H1 (cell line): ENCODE data around the gene NRK. TPM values are rescaled to one million over a fixed set of nuclear protein-coding genes. Genes with fewer than 3 reads are reported as not detected.

ENCODE experiments used
- CTCF ChIA-PET: fragments of 300-600 bp; sonication (Branson Sonifier 250); formaldehyde crosslinking; loops from one replicate; lab custom pipeline; 2021; ENCODE audit not compliant: partially characterized antibody; lab: Charles Lee
- POLR2A ChIA-PET: fragments of 300-600 bp; sonication (Branson Sonifier 250); formaldehyde crosslinking; loops from one replicate; lab custom pipeline; 2021; ENCODE audit warnings: inconsistent platforms; ENCODE audit not compliant: partially characterized antibody; lab: Charles Lee
- DNase-seq, 2 experiments: peaks; one replicate each; pipeline versions ENCODE4 v3.0.0 to v3.0.0-alpha.2; 2010 to 2022; ENCODE audit warnings: low spot score in 2 of 2, low read depth in 1 of 2, mixed read lengths in 1 of 2
- FAIRE-seq: peaks from 2 replicates; lab custom pipeline; 2011; peaks lifted over from hg19 to GRCh38; lab: Jason Lieb, UNC
- H2AFZ ChIP-seq: 2 replicates; pipeline ENCODE4 v1.8.1; 2012; ENCODE audit warnings: low read length, inconsistent platforms
- H2AK5ac ChIP-seq: 2 replicates; pipeline ENCODE4 v1.6.1; 2013; ENCODE audit warnings: low read depth, low read length
- H2BK120ac ChIP-seq: replicated peaks from 2 replicates; pipeline ENCODE3; 2013; ENCODE audit warnings: low read depth, low read length, inconsistent platforms
- H2BK12ac ChIP-seq: 2 replicates; pipeline ENCODE4 v1.6.1; 2013; ENCODE audit warnings: low read depth, low read length
- H2BK15ac ChIP-seq: 2 replicates; pipeline ENCODE4 v1.6.1; 2013; ENCODE audit warnings: low read length
- H2BK20ac ChIP-seq: 2 replicates; pipeline ENCODE4 v1.6.1; 2013; ENCODE audit warnings: low read length
- H2BK5ac ChIP-seq: 2 replicates; pipeline ENCODE4 v1.6.1; 2013; ENCODE audit warnings: low read depth, low read length
- H3K14ac ChIP-seq: 2 replicates; pipeline ENCODE4 v1.6.1; 2013; ENCODE audit warnings: inconsistent platforms; ENCODE audit not compliant: insufficient read length
- H3K18ac ChIP-seq: 2 replicates; pipeline ENCODE4 v1.6.1; 2013; ENCODE audit warnings: low read length; ENCODE audit errors: extremely low read depth
- H3K23ac ChIP-seq: 2 replicates; pipeline ENCODE4 v1.6.1; 2013; ENCODE audit warnings: inconsistent platforms; ENCODE audit not compliant: insufficient read length
- H3K23me2 ChIP-seq: 2 replicates; pipeline ENCODE4 v1.6.1; 2013; ENCODE audit warnings: low read depth, low read length
- H3K27ac ChIP-seq: 2 replicates; pipeline ENCODE4 v1.6.1; 2011; ENCODE audit warnings: low read depth, low read length, inconsistent platforms
- H3K27me3 ChIP-seq, 4 experiments: replicated peaks in 1 of 4; 1 replicate in 1 of 4; 2 replicates in 3 of 4; pipeline versions ENCODE4 v1.6.1 to v1.8.1; 2011 to 2013; ENCODE audit warnings: low read length in 3 of 4, mild to moderate bottlenecking in 3 of 4, inconsistent platforms in 2 of 4, mixed read lengths in 2 of 4, moderate library complexity in 1 of 4; ENCODE audit not compliant: control insufficient read depth in 3 of 4, insufficient read depth in 3 of 4; ENCODE audit errors: extremely low read depth in 1 of 4
- H3K36me3 ChIP-seq, 4 experiments: 2 replicates each; pipeline versions ENCODE4 v1.6.1 to v1.8.1; 2011 to 2013; ENCODE audit warnings: mild to moderate bottlenecking in 4 of 4, low read length in 3 of 4, moderate library complexity in 2 of 4, control low read depth in 1 of 4, inconsistent platforms in 1 of 4; ENCODE audit not compliant: insufficient read depth in 4 of 4, control insufficient read depth in 2 of 4
- H3K4ac ChIP-seq: replicated peaks from 2 replicates; pipeline ENCODE3; 2013; ENCODE audit warnings: low read length, low read depth, mixed read lengths, inconsistent platforms; ENCODE audit not compliant: insufficient read length
- H3K4me1 ChIP-seq, 4 experiments: replicated peaks in 1 of 4; 1 replicate in 1 of 4; 2 replicates in 3 of 4; pipeline versions ENCODE4 v1.6.1 to v1.8.1; 2011 to 2013; ENCODE audit warnings: low read length in 3 of 4, inconsistent platforms in 2 of 4, mixed read lengths in 1 of 4; ENCODE audit not compliant: insufficient read depth in 4 of 4, control insufficient read depth in 3 of 4
- H3K4me2 ChIP-seq, 2 experiments: 2 replicates each; pipeline versions ENCODE4 v1.6.1 to v1.8.1; 2011 to 2013; ENCODE audit warnings: low read depth in 2 of 2, low read length in 2 of 2, control low read depth in 1 of 2, inconsistent platforms in 1 of 2, mild to moderate bottlenecking in 1 of 2; ENCODE audit not compliant: insufficient read depth in 1 of 2
- H3K4me3 ChIP-seq, 4 experiments: fragments of 200-600, 300-600 bp in 1 of 4; sonication (generic), shearing (Covaris generic), sonication (Bioruptor Twin) in 1 of 4; 2 replicates each; pipeline versions ENCODE4 v1.5.1 to v1.8.1; 2011 to 2016; ENCODE audit warnings: low read length in 4 of 4, low read depth in 3 of 4, control low read depth in 2 of 4, inconsistent platforms in 2 of 4, mild to moderate bottlenecking in 2 of 4, mixed read lengths in 1 of 4, moderate library complexity in 1 of 4; ENCODE audit not compliant: insufficient read depth in 2 of 4; ENCODE audit errors: extremely low read depth in 1 of 4
- H3K56ac ChIP-seq: replicated peaks from 2 replicates; pipeline ENCODE3; 2013; ENCODE audit warnings: low read depth, mild to moderate bottlenecking, mixed read lengths, low read length, inconsistent platforms; ENCODE audit not compliant: insufficient read length
- H3K79me1 ChIP-seq: 2 replicates; pipeline ENCODE4 v1.6.1; 2013; ENCODE audit warnings: low read depth, low read length, control low read depth
- H3K79me2 ChIP-seq, 2 experiments: 2 replicates each; pipeline versions ENCODE4 v1.6.1 to v1.8.1; 2012 to 2013; ENCODE audit warnings: low read length in 2 of 2, mild to moderate bottlenecking in 2 of 2, inconsistent platforms in 1 of 2; ENCODE audit not compliant: insufficient read depth in 2 of 2, control insufficient read depth in 1 of 2
- H3K9ac ChIP-seq, 4 experiments: replicated peaks in 1 of 4; 1 replicate in 1 of 4; 2 replicates in 3 of 4; pipeline versions ENCODE4 v1.6.1 to v1.8.1; 2011 to 2013; ENCODE audit warnings: low read depth in 3 of 4, low read length in 3 of 4, control low read depth in 2 of 4, mild to moderate bottlenecking in 2 of 4, moderate library complexity in 2 of 4, inconsistent platforms in 1 of 4; ENCODE audit errors: extremely low read depth in 1 of 4
- H3K9me3 ChIP-seq, 2 experiments: 2 replicates each; pipeline versions ENCODE4 v1.6.1 to v1.8.1; 2012 to 2013; ENCODE audit warnings: mild to moderate bottlenecking in 2 of 2, moderate library complexity in 2 of 2, control low read depth in 1 of 2, inconsistent platforms in 1 of 2, low read depth in 1 of 2, low read length in 1 of 2, mixed read lengths in 1 of 2; ENCODE audit not compliant: insufficient read depth in 2 of 2
- H4K20me1 ChIP-seq, 2 experiments: replicated peaks in 1 of 2; 2 replicates each; pipeline versions ENCODE3 to v1.8.1; 2011 to 2013; ENCODE audit warnings: inconsistent platforms in 2 of 2, low read length in 2 of 2, mild to moderate bottlenecking in 1 of 2; ENCODE audit not compliant: insufficient read depth in 2 of 2, control insufficient read depth in 1 of 2
- H4K5ac ChIP-seq: 2 replicates; pipeline ENCODE4 v1.6.1; 2013; ENCODE audit warnings: low read length, low read depth, mixed read lengths, inconsistent platforms; ENCODE audit not compliant: insufficient read length
- H4K8ac ChIP-seq: 2 replicates; pipeline ENCODE4 v1.8.0; 2013; ENCODE audit warnings: mild to moderate bottlenecking, moderate library complexity, low read length, inconsistent platforms; ENCODE audit not compliant: insufficient read depth; ENCODE audit errors: extremely low read depth
- H4K91ac ChIP-seq: replicated peaks from 2 replicates; pipeline ENCODE3; 2013; ENCODE audit warnings: low read length, mixed read lengths, inconsistent platforms; ENCODE audit not compliant: insufficient read length
- BCL11A ChIP-seq, 2 experiments: IDR thresholded peaks; one replicate each; pipeline ENCODE4 v1.6.1; 2011; ENCODE audit warnings: low read depth in 2 of 2, low read length in 2 of 2, mild to moderate bottlenecking in 2 of 2
- CBX5 ChIP-seq: fragments of 300-800, 300-1000 bp; sonication (generic); IDR thresholded peaks from 2 replicates; pipeline ENCODE4 v1.7.1; 2016; ENCODE audit warnings: antibody characterized with exemption, low read length, low read depth
- CBX8 ChIP-seq: fragments of 300-800, 300-1000 bp; sonication (generic); IDR thresholded peaks from 2 replicates; pipeline ENCODE4 v1.7.1; 2016; ENCODE audit warnings: low read depth, low read length, borderline replicate concordance
- CREB1 ChIP-seq: IDR thresholded peaks from 2 replicates; pipeline ENCODE4 v1.6.1; 2012; ENCODE audit warnings: inconsistent platforms
- EP300 ChIP-seq, 2 experiments: IDR thresholded peaks; 1 replicate in 1 of 2; 2 replicates in 1 of 2; pipeline ENCODE4 v1.6.1; 2011 to 2012; ENCODE audit warnings: low read depth in 2 of 2, low read length in 2 of 2, mild to moderate bottlenecking in 2 of 2, borderline replicate concordance in 1 of 2, inconsistent platforms in 1 of 2, moderate library complexity in 1 of 2
- GABPA ChIP-seq: IDR thresholded peaks from 2 replicates; pipeline ENCODE4 v1.6.1; 2011; ENCODE audit warnings: mild to moderate bottlenecking, low read length, moderate library complexity, borderline replicate concordance; ENCODE audit not compliant: insufficient read depth
- HDAC2 ChIP-seq, 2 experiments: fragments of 300-600 bp in 1 of 2; sonication (generic) in 1 of 2; IDR thresholded peaks; 2 replicates each; pipeline ENCODE4 v1.6.1; 2011 to 2012; ENCODE audit warnings: low read depth in 2 of 2, low read length in 2 of 2, mild to moderate bottlenecking in 2 of 2, moderate library complexity in 2 of 2, borderline replicate concordance in 1 of 2, inconsistent platforms in 1 of 2
- KDM4A ChIP-seq: IDR thresholded peaks from one replicate; pipeline ENCODE4 v1.7.1; 2012; ENCODE audit warnings: low read depth, mild to moderate bottlenecking, moderate library complexity, low read length, inconsistent platforms; ENCODE audit not compliant: severe bottlenecking
- KDM5A ChIP-seq: fragments of 200-600 bp; IDR thresholded peaks from 2 replicates; pipeline ENCODE4 v1.7.1; 2012; ENCODE audit warnings: mild to moderate bottlenecking, low read length, inconsistent platforms, mixed read lengths
- NRF1 ChIP-seq: IDR thresholded peaks from 2 replicates; pipeline ENCODE4 v1.6.1; 2011; ENCODE audit warnings: mild to moderate bottlenecking, low read depth, low read length, improper control_type of control experiment
- PHF8 ChIP-seq: fragments of 200-600 bp; sonication (generic); conservative IDR thresholded peaks from 2 replicates; pipeline ENCODE4 v1.7.1; 2012; ENCODE audit warnings: low read depth, mild to moderate bottlenecking, inconsistent platforms, low read length, moderate library complexity
- WGBS, 2 experiments: shearing (Covaris generic) in 1 of 2; methylation state at CpG; one replicate each; pipeline versions ENCODE4 v1.1.6 to v1.1.7; 2013 to 2015; ENCODE audit warnings: low lambda C conversion rate in 2 of 2, mixed read lengths in 2 of 2, inconsistent platforms in 1 of 2, low coverage in 1 of 2, missing lambda C conversion rate in 1 of 2; ENCODE audit not compliant: insufficient replicate concordance in 2 of 2, insufficient coverage in 1 of 2, insufficient read length in 1 of 2; ENCODE audit errors: extremely low coverage in 1 of 2, missing lambda C conversion rate in 1 of 2; 5-methylcytosine and 5-hydroxymethylcytosine counted together
- polyA plus RNA-seq, 7 experiments: library from polyadenylated mRNA; depleted of rRNA in 3 of 7; stranded (reverse) in 5 of 7; unstranded in 2 of 7; fragments of >200 nt in 5 of 7; fragments of 200-250 nt in 2 of 7; gene quantifications; 1 replicate in 5 of 7; 2 replicates in 1 of 7; 4 replicates in 1 of 7; pipeline versions ENCODE4 v1.2.1 to v1.2.3, GENCODE V29; 2011 to 2013; ENCODE audit warnings: missing spikeins in 2 of 7, mixed read lengths in 2 of 7
- total RNA-seq: library from RNA; stranded (reverse); fragmentation: NEBNext Ultra II Directional; extraction: Animal tissue kit (Norgen Biotek cat#: 25700); gene quantifications from 2 replicates; pipeline ENCODE4 v1.2.1, GENCODE V29; 2021
- TF ChIP-seq, protein P1 (sequence below): IDR thresholded peaks from 2 replicates; pipeline ENCODE4 v1.6.1; 2011; ENCODE audit warnings: low read depth, mild to moderate bottlenecking, low read length; ENCODE audit not compliant: insufficient read depth
- TF ChIP-seq, protein P2 (sequence below): IDR thresholded peaks from 2 replicates; pipeline ENCODE4 v1.6.1; 2012; ENCODE audit warnings: inconsistent platforms

The NRK gene
- total and polyA plus RNA-seq, 2 of the 8 experiments (the other 6 are each of a cell fraction or from before 2014, with no cell fraction given) = 0.86 to 8.3 TPM

DNA sequence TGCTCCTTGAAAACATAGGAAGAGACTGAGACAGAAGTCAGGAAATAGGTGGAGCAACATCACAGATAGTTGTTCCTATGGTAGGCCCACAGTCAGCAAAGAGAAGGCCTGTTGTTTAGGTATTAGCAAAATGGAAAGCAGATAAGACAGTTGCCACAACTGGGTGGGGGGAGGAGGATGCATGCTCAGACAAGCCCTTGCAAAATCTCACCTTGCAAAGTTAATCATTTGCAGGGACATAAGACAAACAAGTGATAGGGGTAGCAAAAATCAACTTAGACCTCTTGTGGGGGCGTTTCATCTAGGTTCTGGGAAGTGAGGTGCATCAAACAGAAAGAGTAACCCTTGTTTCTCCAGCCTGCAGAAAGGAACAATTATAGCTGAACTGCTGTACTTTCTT is 185.5 kb downstream of the NRK start:
- Histone ChIP-seq H3K14ac (no peak overlapping the region), H2BK120ac (no peak overlapping the region), H2BK5ac (no peak overlapping the region), H3K9ac (no peak overlapping the region), H3K27me3 (no peaks in the 10 kb centered on the region), H3K4me1 (no peaks in the 10 kb centered on the region), H4K5ac (no peak overlapping the region), H2BK12ac (no peak overlapping the region), H4K91ac (no peak overlapping the region), H3K56ac (no peak overlapping the region), H2AK5ac (no peak overlapping the region), H2BK20ac (no peak overlapping the region), H3K27ac (no peak overlapping the region), H3K79me1 (no peaks in the 10 kb centered on the region), H3K4ac (no peak overlapping the region), H4K20me1 (no peaks in the 10 kb centered on the region), H2BK15ac (no peak overlapping the region), H3K4me2 (no peak overlapping the region), H4K8ac (no peak overlapping the region), H3K4me3 (no peak overlapping the region), H3K23ac (no peak overlapping the region), H3K9me3 (peaks cover 0 to 7% of the 10 kb centered on the region in 2 experiments; a peak in 2 of 4 replicates), H3K23me2 (no peaks in the 10 kb centered on the region), H3K36me3 (no peaks in the 10 kb centered on the region), H3K18ac (no peak overlapping the region), H2AFZ (no peak overlapping the region), H3K79me2 (no peaks in the 10 kb centered on the region)
- FAIRE-seq = no peak
- CTCF ChIA-PET = no interaction called here
- POLR2A ChIA-PET = no interaction called here
- WGBS, 2 experiments = 53% methylated on average over 1 of the region's 1 CpG; no CpG with 5 or more reads in 1 of the 2 experiments
- DNase-seq = no peak
- TF ChIP-seq KDM4A = no peak
- TF ChIP-seq, protein P1, sequence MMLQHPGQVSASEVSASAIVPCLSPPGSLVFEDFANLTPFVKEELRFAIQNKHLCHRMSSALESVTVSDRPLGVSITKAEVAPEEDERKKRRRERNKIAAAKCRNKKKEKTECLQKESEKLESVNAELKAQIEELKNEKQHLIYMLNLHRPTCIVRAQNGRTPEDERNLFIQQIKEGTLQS = no peak
- no peak for TF ChIP-seq CREB1
- TF ChIP-seq BCL11A (IDR thresholded peaks at IDR 0.05; ENCODE audit: low read depth in 2 of 2, low read length in 2 of 2) = no peak
- no peak for TF ChIP-seq NRF1
- TF ChIP-seq GABPA = no peak
- no peak for TF ChIP-seq EP300 (IDR thresholded peaks at IDR 0.05; ENCODE audit: borderline replicate concordance in 1 of 2, low read depth in 2 of 2, low read length in 2 of 2)
- TF ChIP-seq HDAC2 (IDR thresholded peaks at IDR 0.05; ENCODE audit: borderline replicate concordance in 1 of 2, low read depth in 2 of 2, low read length in 2 of 2) = no peak
- TF ChIP-seq PHF8 = no peak
- no peak for TF ChIP-seq KDM5A
- TF ChIP-seq, protein P2, sequence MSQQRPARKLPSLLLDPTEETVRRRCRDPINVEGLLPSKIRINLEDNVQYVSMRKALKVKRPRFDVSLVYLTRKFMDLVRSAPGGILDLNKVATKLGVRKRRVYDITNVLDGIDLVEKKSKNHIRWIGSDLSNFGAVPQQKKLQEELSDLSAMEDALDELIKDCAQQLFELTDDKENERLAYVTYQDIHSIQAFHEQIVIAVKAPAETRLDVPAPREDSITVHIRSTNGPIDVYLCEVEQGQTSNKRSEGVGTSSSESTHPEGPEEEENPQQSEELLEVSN = no peak
- TF ChIP-seq CBX8 = no peak
- no peak for TF ChIP-seq CBX5
